Body of pancreas (tissue), 4 donors: ENCODE data around the gene SLC51B. TPM values are rescaled to one million over a fixed set of nuclear protein-coding genes. Genes with fewer than 3 reads are reported as not detected.

ENCODE experiments used
- ATAC-seq: fragments of 150-250 bp; one replicate; pipeline ENCODE4 v1.9.1; 2016
- DNase-seq, 4 donors: peaks; one replicate each; pipeline ENCODE4 v3.0.0-alpha.2; 2019
- H3K27ac ChIP-seq, 4 donors: fragments of 200-600 bp; sonication (generic); 1 replicate in 3 of 4; 2 replicates in 1 of 4; pipeline versions ENCODE4 v1.5.1 to v1.6.1; 2016 to 2019; ENCODE audit warnings: mild to moderate bottlenecking in 1 of 4, mixed read lengths in 1 of 4, moderate library complexity in 1 of 4
- H3K27me3 ChIP-seq, 2 donors: fragments of 200-600 bp; sonication (generic); one replicate each; pipeline ENCODE4 v1.6.0; 2016; ENCODE audit warnings: mild to moderate bottlenecking in 1 of 2
- H3K36me3 ChIP-seq, 2 donors: fragments of 200-600 bp; sonication (generic); replicated peaks in 1 of 2; 2 replicates each; pipeline ENCODE4 v1.5.1; 2016; ENCODE audit warnings: low read depth in 2 of 2; ENCODE audit not compliant: insufficient read depth in 1 of 2
- H3K4me1 ChIP-seq: fragments of 200-600 bp; sonication (generic); one replicate; pipeline ENCODE4 v1.6.0; 2016
- H3K4me3 ChIP-seq, 2 donors: fragments of 200-600 bp; sonication (generic); 1 replicate in 1 of 2; 2 replicates in 1 of 2; pipeline ENCODE4 v1.5.1; 2016 to 2019
- H3K9me3 ChIP-seq, 3 donors: fragments of 200-600 bp; sonication (generic); 1 replicate in 2 of 3; 2 replicates in 1 of 3; pipeline ENCODE4 v1.5.1; 2016
- CTCF ChIP-seq, 7 experiments: fragments of 450-650 bp in 4 of 7; fragments of 200-600 bp in 3 of 7; sonication (generic) in 3 of 7; IDR thresholded peaks; one replicate each; pipeline ENCODE4 v1.5.1; 2016 to 2019; ENCODE audit warnings: antibody characterized with exemption in 7 of 7
- POLR2A ChIP-seq, 3 donors: fragments of 450-650 bp; IDR thresholded peaks; one replicate each; pipeline ENCODE4 v1.6.1; 2016; ENCODE audit warnings: antibody characterized with exemption in 3 of 3, mild to moderate bottlenecking in 2 of 3
- WGBS, 2 donors: methylation state at CpG; one replicate each; pipeline ENCODE4 v1.1.5; 2017; 5-methylcytosine and 5-hydroxymethylcytosine counted together
- intact Hi-C: fragments of 100-400 bp; cut with DNase I; formaldehyde crosslinking; loops from one replicate; pipeline ENCODE4 v1.15.1; 2023
- total RNA-seq, 2 donors: library from RNA; depleted of rRNA; stranded (reverse); fragments of >200 nt; gene quantifications; one replicate each; pipeline ENCODE4 v1.1.0, GENCODE V29; 2016

Gene SLC51B
- total RNA-seq, 2 donors from 2014 or later: not detected

- H3K9me3 ChIP-seq: no peaks in the 10 kb centered on the region
- TF ChIP-seq POLR2A (IDR thresholded peaks at IDR 0.05) (no peak), CTCF (IDR thresholded peaks at IDR 0.05) (no peak)
- no peaks in the 10 kb centered on the region for H3K27me3 ChIP-seq
- no peak for ATAC-seq
- intact Hi-C loops: loop anchor here (10.0 kb wide), 1 partner anchor 216 kb away; no protein-coding TSS in a partner anchor
- DNase-seq: no peak
- WGBS, 2 donors: 68 to 70% methylated on average over 10 to 16 of the region's 16 CpGs
- no peak overlapping the region for H3K4me3 ChIP-seq
- H3K4me1 ChIP-seq: no peaks in the 10 kb centered on the region
- H3K36me3 ChIP-seq: no peaks in the 10 kb centered on the region
- H3K27ac ChIP-seq: no peak overlapping the region
Observed at GRCh38 chr15:65058394-65059368, 13.5 kb downstream of the SLC51B start.

- Histone ChIP-seq H3K27me3 (no peaks in the 10 kb centered on the region), H3K36me3 (no peaks in the 10 kb centered on the region), H3K9me3 (no peaks in the 10 kb centered on the region), H3K4me3 (no peak overlapping the region), H3K4me1 (no peaks in the 10 kb centered on the region), H3K27ac (no peak overlapping the region)
- ATAC-seq (no peak), DNase-seq (no peak)
- intact Hi-C loops: loop anchor here (10.0 kb wide), 1 partner anchor 215 kb away; no protein-coding TSS in a partner anchor
- WGBS, 2 donors: 45 to 54% methylated on average over 2 to 3 of the region's 3 CpGs
- TF ChIP-seq POLR2A (IDR thresholded peaks at IDR 0.05) (no peak), CTCF (IDR thresholded peaks at IDR 0.05) (no peak)
Observed at GRCh38 chr15:65059369-65059750, 14.2 kb downstream of the SLC51B start.

- DNase-seq (no peak), ATAC-seq (no peak)
- Histone ChIP-seq H3K9me3 (no peaks in the 10 kb centered on the region), H3K36me3 (no peaks in the 10 kb centered on the region), H3K27me3 (peaks cover 0 to 2% of the 10 kb centered on the region in 2 donors), H3K27ac (no peak overlapping the region), H3K4me1 (no peaks in the 10 kb centered on the region), H3K4me3 (no peak overlapping the region)
- TF ChIP-seq POLR2A (IDR thresholded peaks at IDR 0.05): no peak
- TF ChIP-seq CTCF (IDR thresholded peaks at IDR 0.05): no peak
- 76 to 92% methylated on average over 4 of the region's 4 CpGs for WGBS, 2 donors
- intact Hi-C loops: loop anchor here (10.0 kb wide), 1 partner anchor 215 kb away; no protein-coding TSS in a partner anchor
Observed at GRCh38 chr15:65059931-65060596, 14.9 kb downstream of the SLC51B start.

GRCh38 chr15:65060641-65061397, 15.6 kb downstream of the SLC51B start:
- H3K4me1 ChIP-seq: no peaks in the 10 kb centered on the region
- no peak overlapping the region for H3K27ac ChIP-seq
- 80 to 91% methylated on average over 5 to 6 of the region's 6 CpGs for WGBS, 2 donors
- H3K4me3 ChIP-seq: no peak overlapping the region
- H3K36me3 ChIP-seq: no peaks in the 10 kb centered on the region
- H3K27me3 ChIP-seq: peaks cover 0 to 3% of the 10 kb centered on the region in 2 donors
- intact Hi-C loops: no loop called here
- ATAC-seq: no peak
- TF ChIP-seq CTCF (IDR thresholded peaks at IDR 0.05) (no peak), POLR2A (IDR thresholded peaks at IDR 0.05) (no peak)
- H3K9me3 ChIP-seq: no peaks in the 10 kb centered on the region
- DNase-seq: no peak
